ENCODE measurements around the gene SRD5A3. TPM values are rescaled to one million over a fixed set of nuclear protein-coding genes. Genes with fewer than 3 reads are reported as not detected.
A peak's percentile ranks its signal among the peaks of the same experiment; 100 is the strongest.

The SRD5A3 gene
- total RNA-seq, 1 donor from 2014 or later, result 5.0 TPM

- peak; percentile 37 for DNase-seq
Measured at GRCh38 chr4:55409468-55410171, 63.6 kb downstream of the SRD5A3 start.

DNA sequence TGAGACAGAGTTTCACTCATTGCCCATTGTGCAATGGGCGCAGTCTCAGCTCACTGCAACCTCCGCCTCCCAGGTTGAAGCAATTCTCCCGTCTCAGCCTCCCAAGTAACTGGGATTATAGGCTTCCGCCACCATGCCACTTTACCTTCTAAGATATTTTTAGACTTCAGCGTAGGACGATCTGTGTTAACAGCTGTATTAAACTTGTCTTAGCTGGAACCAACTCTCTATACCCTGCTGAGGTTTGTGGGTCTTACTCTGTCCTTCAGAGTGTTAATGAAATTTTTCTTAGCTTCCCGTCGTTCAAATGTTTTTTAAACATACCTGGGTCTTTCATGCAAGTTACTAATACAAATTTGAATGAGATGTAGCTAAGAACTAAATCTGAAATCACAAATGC, 64.4 kb downstream of the SRD5A3 start:
- DNase-seq, result no peak

DNA sequence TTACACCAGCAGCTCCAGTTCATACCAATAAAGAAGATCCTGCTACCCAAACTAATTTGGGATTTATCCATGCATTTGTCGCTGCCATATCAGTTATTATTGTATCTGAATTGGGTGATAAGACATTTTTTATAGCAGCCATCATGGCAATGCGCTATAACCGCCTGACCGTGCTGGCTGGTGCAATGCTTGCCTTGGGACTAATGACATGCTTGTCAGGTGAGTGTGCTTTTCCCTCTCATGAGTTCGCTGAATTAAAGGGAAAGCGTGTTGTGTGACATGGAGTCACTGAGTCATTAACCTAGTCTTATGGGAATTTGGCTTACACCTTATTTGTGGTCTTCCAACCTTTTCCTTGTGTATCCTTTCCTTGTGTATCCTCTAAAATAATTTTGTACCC, 65.6 kb downstream of the SRD5A3 start:
- DNase-seq, result no peak

GRCh38 chr4:55416176-55416575, 70.1 kb downstream of the SRD5A3 start:
- DNase-seq, result no peak

Small RNAs within 50 kb of the gene (small RNA-seq; reads per million reads assigned to genes)
- gene RF00019 (ENCODE audit: low replicate concordance), result not detected

Other genes starting within 250 kb of the SRD5A3 start
- gene KDR, start 220.6 kb upstream of the SRD5A3 start, total RNA-seq, result 56.2 TPM
- 78.7 TPM for gene TMEM165, start 49.7 kb downstream of the SRD5A3 start, total RNA-seq
- 25.5 TPM for gene CLOCK, start 200.7 kb downstream of the SRD5A3 start, total RNA-seq
- gene PDCL2, start 246.0 kb downstream of the SRD5A3 start, total RNA-seq, result not detected